Spleen (tissue), 7 donors: ENCODE results near the gene NAA35.

Experiments
- POLR2A ChIP-seq, 3 donors: fragments of 450-650 bp; IDR thresholded peaks; one replicate each; pipeline ENCODE4 v1.5.1; 2017; ENCODE audit warnings: antibody characterized with exemption in 3 of 3, mild to moderate bottlenecking in 1 of 3
- POLR2AphosphoS5 ChIP-seq, 3 donors: sonication (generic); formaldehyde crosslinking; IDR thresholded peaks; one replicate each; pipeline ENCODE4 v1.5.1; 2017; ENCODE audit warnings: antibody characterized with exemption in 3 of 3
- TF ChIP-seq, protein P1 (sequence below), 11 experiments: fragments of 200-600 bp in 7 of 11; fragments of 450-650 bp in 4 of 11; sonication (generic) in 4 of 11; IDR thresholded peaks in 8 of 11; conservative IDR thresholded peaks in 3 of 11; 1 replicate in 7 of 11; 2 replicates in 4 of 11; pipeline versions ENCODE4 v1.4.0 to v1.8.0; 2016 to 2021; ENCODE audit warnings: antibody characterized with exemption in 11 of 11, inconsistent platforms in 4 of 11, mild to moderate bottlenecking in 1 of 11
- donor health status: DM: no; HTN: no; CAD: no; lungs with moderate emphysema.
- donor health status: DM: no; HTN: no; CAD: no.
- donor health status: DM: no; HTN: no; CAD: no.

DNA sequence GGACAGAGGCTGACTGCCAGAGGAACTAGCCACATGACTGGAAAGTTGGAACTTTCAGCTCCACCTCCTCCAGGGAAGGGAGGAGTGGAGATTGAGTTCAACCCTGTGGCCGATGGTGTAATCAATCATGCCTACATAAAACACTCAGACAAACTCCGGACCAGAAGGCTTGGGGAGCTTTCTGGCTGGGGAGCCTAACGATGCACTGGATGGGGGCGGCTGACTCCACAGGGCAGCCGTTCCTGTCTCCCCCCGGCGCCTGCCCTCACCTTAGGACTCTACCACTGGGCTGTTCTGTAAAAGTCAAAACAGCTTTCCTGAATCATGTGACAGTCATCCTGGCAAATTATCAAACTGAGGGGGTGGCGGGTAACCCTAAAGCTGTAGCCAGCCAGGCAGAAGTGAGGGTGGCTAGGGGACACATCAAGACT, 100.4 kb downstream of the NAA35 start:
- TF ChIP-seq, protein P1, sequence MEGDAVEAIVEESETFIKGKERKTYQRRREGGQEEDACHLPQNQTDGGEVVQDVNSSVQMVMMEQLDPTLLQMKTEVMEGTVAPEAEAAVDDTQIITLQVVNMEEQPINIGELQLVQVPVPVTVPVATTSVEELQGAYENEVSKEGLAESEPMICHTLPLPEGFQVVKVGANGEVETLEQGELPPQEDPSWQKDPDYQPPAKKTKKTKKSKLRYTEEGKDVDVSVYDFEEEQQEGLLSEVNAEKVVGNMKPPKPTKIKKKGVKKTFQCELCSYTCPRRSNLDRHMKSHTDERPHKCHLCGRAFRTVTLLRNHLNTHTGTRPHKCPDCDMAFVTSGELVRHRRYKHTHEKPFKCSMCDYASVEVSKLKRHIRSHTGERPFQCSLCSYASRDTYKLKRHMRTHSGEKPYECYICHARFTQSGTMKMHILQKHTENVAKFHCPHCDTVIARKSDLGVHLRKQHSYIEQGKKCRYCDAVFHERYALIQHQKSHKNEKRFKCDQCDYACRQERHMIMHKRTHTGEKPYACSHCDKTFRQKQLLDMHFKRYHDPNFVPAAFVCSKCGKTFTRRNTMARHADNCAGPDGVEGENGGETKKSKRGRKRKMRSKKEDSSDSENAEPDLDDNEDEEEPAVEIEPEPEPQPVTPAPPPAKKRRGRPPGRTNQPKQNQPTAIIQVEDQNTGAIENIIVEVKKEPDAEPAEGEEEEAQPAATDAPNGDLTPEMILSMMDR (IDR thresholded peaks at IDR 0.05 in 8 of 11, conservative IDR thresholded peaks at IDR 0.05 in 3 of 11) = no peak
- no peak for TF ChIP-seq POLR2AphosphoS5 (IDR thresholded peaks at IDR 0.05)
- no peak for TF ChIP-seq POLR2A (IDR thresholded peaks at IDR 0.05)
